CD4-positive, CD25-positive, alpha-beta regulatory T cell (primary cell): Measurements from ENCODE around the gene EPS8. TPM values are rescaled to one million over a fixed set of nuclear protein-coding genes. Genes with fewer than 3 reads are reported as not detected.
"Not testable (repeated sequence)": the region's sequence is repeated elsewhere in the genome, so short reads cannot be mapped to it uniquely, and the experiment has no call there.

Experiments
- ATAC-seq, 2 donors: fragments of 150-1000 bp; cut with Tn5 transposase; one replicate each; pipeline ENCODE4 v1.10.0; 2021; ENCODE audit warnings: low read depth in 2 of 2, moderate number of reproducible peaks in 2 of 2, moderate library complexity in 1 of 2
- DNase-seq, 3 donors: peaks; one replicate each; pipeline versions ENCODE4 v3.0.0 to v3.0.0-alpha.2; 2012 to 2022; ENCODE audit warnings: mixed read lengths in 1 of 3
- H3K27ac ChIP-seq: one replicate; pipeline ENCODE4 v1.7.0; 2013; ENCODE audit warnings: mild to moderate bottlenecking, low read length; ENCODE audit not compliant: insufficient read depth, poor library complexity, severe bottlenecking
- H3K27me3 ChIP-seq: one replicate; pipeline ENCODE4 v1.7.0; 2013; ENCODE audit warnings: low read length; ENCODE audit not compliant: control insufficient read depth, insufficient read depth
- H3K36me3 ChIP-seq: one replicate; pipeline ENCODE4 v1.7.0; 2013; ENCODE audit warnings: mild to moderate bottlenecking, low read length, moderate library complexity; ENCODE audit not compliant: control insufficient read depth, insufficient read depth
- H3K4me1 ChIP-seq: 2 replicates; pipeline ENCODE4 v1.7.0; 2013; ENCODE audit warnings: mild to moderate bottlenecking, low read length; ENCODE audit not compliant: insufficient read depth, control insufficient read depth, poor library complexity, severe bottlenecking
- H3K4me3 ChIP-seq: one replicate; pipeline ENCODE4 v1.7.0; 2013; ENCODE audit warnings: low read depth, mild to moderate bottlenecking, low read length, moderate library complexity
- H3K9me3 ChIP-seq, 2 experiments: 1 replicate in 1 of 2; 2 replicates in 1 of 2; pipeline ENCODE4 v1.7.0; 2013; ENCODE audit warnings: low read length in 2 of 2, mild to moderate bottlenecking in 1 of 2, moderate library complexity in 1 of 2; ENCODE audit not compliant: control insufficient read depth in 2 of 2
- H3K27ac Mint-ChIP-seq, 3 donors: one replicate each; pipeline ENCODE4 v1.8.0; 2020 to 2022; ENCODE audit warnings: mild to moderate bottlenecking in 3 of 3, mixed read lengths in 3 of 3, moderate library complexity in 2 of 3
- H3K27me3 Mint-ChIP-seq: one replicate; pipeline ENCODE4 v1.8.0; 2022; ENCODE audit warnings: mild to moderate bottlenecking, mixed read lengths
- H3K36me3 Mint-ChIP-seq: one replicate; pipeline ENCODE4 v1.8.0; 2020; ENCODE audit warnings: mixed read lengths
- H3K4me1 Mint-ChIP-seq, 4 donors: one replicate each; pipeline ENCODE4 v1.8.0; 2020 to 2022; ENCODE audit warnings: mixed read lengths in 4 of 4, mild to moderate bottlenecking in 1 of 4
- H3K4me3 Mint-ChIP-seq, 4 donors: one replicate each; pipeline ENCODE4 v1.8.0; 2020 to 2022; ENCODE audit warnings: mild to moderate bottlenecking in 4 of 4, mixed read lengths in 4 of 4, moderate library complexity in 3 of 4
- H3K9me3 Mint-ChIP-seq, 7 donors: one replicate each; pipeline ENCODE4 v1.8.0; 2020 to 2022; ENCODE audit warnings: mixed read lengths in 7 of 7, mild to moderate bottlenecking in 3 of 7, moderate library complexity in 2 of 7
- polyA plus RNA-seq, 4 donors: library from polyadenylated mRNA; unstranded; fragments of 300-500 nt; fragmentation: Illumina TruSeq; gene quantifications; one replicate each; pipeline ENCODE4 v1.2.3, GENCODE V29; 2021
- total RNA-seq: library from RNA; stranded (reverse); gene quantifications from one replicate; pipeline ENCODE4 v1.2.3, GENCODE V29; 2022

Gene EPS8
- total and polyA plus RNA-seq, 5 donors from 2014 or later = 1.1 to 3.3 (median 1.8) TPM

DNA sequence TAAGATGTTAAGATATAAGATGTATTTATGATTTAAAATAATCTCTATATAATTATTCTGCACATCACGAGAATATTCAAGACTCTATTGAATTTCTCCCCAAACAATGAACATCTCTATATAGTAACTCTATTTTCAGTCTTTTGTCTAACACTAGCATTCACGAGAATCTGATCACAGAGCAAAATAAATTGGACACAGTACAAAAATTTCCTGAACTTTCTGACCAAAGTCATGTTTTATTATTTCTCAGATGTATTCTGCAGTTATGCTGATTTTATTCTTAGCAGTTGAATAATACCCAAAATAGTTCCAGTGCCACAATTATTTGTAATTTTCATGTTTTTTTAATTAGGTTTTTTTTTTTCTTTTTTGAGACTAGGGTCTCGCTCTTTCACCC, 19.6 kb downstream of the EPS8 start:
- no peak overlapping the region for H3K27ac Mint-ChIP-seq
- H3K9me3 ChIP-seq = no peaks in the 10 kb centered on the region
- no peak overlapping the region for H3K4me3 Mint-ChIP-seq
- ATAC-seq (no peak), DNase-seq (no peak)
- no peak overlapping the region for H3K27ac ChIP-seq
- H3K36me3 ChIP-seq = no peaks in the 10 kb centered on the region
- H3K4me3 ChIP-seq = no peak overlapping the region
- no peaks in the 10 kb centered on the region for H3K4me1 Mint-ChIP-seq
- H3K36me3 Mint-ChIP-seq = no peaks in the 10 kb centered on the region
- no peaks in the 10 kb centered on the region for H3K27me3 ChIP-seq
- no peaks in the 10 kb centered on the region for H3K4me1 ChIP-seq
- H3K9me3 Mint-ChIP-seq = no peaks in the 10 kb centered on the region
- H3K27me3 Mint-ChIP-seq = no peaks in the 10 kb centered on the region

DNA sequence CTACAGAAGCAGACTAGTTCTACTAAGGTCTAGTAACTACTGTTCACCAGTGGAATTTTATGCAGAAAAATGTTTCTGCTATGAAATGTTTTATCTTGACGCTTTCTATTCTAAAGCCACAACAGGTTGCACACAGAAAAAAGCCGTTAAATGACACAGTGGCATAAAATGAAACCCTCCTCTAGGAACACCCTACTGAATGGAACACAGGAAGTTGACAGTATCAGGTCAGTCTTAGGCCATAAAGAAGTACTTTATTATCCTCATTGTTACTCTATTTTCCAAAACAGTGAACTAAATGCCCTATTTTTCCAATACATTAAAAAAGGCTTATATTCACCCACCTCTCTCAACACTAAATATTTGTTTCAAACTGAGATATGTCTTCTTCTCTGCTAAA, 21.9 kb downstream of the EPS8 start:
- Mint-ChIP-seq H3K9me3 (peaks cover 0 to 3% (median 0%) of the 10 kb centered on the region in 7 donors), H3K27ac (no peak overlapping the region), H3K27me3 (peaks cover 3% of the 10 kb centered on the region), H3K4me3 (no peak overlapping the region), H3K36me3 (no peaks in the 10 kb centered on the region), H3K4me1 (no peaks in the 10 kb centered on the region)
- Histone ChIP-seq H3K9me3 (no peaks in the 10 kb centered on the region), H3K27ac (no peak overlapping the region), H3K4me1 (no peaks in the 10 kb centered on the region), H3K36me3 (no peaks in the 10 kb centered on the region), H3K4me3 (no peak overlapping the region), H3K27me3 (no peaks in the 10 kb centered on the region)
- ATAC-seq (no peak), DNase-seq (no peak)

DNA sequence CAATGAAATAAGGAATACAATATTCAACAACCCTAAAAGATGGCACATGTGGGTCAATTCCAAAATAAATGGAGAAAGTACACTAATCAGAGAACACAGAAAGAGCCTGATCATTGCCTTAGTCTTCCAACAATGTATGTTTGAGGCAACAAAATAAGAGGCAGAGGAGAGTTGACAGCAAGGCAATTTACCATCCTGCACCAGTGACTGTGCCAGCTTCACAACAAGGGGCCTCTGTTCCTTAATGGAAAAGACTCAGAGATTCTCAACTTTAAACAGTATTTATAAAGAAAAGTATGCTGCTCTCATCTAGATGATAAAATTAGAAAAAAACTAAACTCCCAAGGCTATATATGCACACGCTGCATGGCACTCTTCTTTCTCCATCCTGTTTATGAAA, 25.9 kb downstream of the EPS8 start:
- H3K9me3 Mint-ChIP-seq = peaks cover 0 to 3% (median 0%) of the 10 kb centered on the region in 7 donors
- peaks cover 0 to 3% (median 0%) of the 10 kb centered on the region in 4 donors for H3K4me1 Mint-ChIP-seq
- H3K36me3 Mint-ChIP-seq = no peaks in the 10 kb centered on the region
- H3K27ac ChIP-seq = no peak overlapping the region
- DNase-seq = no peak
- no peak for ATAC-seq
- no peaks in the 10 kb centered on the region for H3K4me1 ChIP-seq
- no peaks in the 10 kb centered on the region for H3K27me3 ChIP-seq
- no peaks in the 10 kb centered on the region for H3K36me3 ChIP-seq
- no peak overlapping the region for H3K4me3 Mint-ChIP-seq
- no peak overlapping the region for H3K27ac Mint-ChIP-seq
- peaks cover 11% of the 10 kb centered on the region for H3K27me3 Mint-ChIP-seq
- H3K9me3 ChIP-seq = no peaks in the 10 kb centered on the region
- H3K4me3 ChIP-seq = no peak overlapping the region

DNA sequence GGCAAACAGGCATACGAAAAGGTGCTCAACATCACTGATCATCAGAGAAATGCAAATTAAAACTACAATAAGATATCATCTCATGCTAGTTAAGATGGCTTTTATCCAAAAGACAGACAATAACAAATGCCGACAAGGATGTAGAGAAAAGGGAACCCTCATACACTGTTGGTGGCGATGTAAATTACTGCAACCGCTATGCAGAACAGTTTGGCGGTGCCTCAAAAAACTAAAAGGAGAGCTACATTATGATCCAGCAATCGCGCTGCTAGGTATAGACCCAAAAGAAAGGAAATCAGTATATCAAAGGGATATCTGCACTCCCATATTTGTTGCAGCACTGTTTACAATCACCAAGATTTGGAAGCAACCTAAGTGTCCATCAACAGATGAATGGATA, 27.0 kb downstream of the EPS8 start:
- H3K4me1 ChIP-seq, H3K36me3 ChIP-seq, H3K27ac ChIP-seq, H3K27me3 ChIP-seq, H3K4me1 Mint-ChIP-seq, H3K9me3 Mint-ChIP-seq, H3K9me3 ChIP-seq, H3K4me3 ChIP-seq, DNase-seq, H3K27ac Mint-ChIP-seq, ATAC-seq, H3K36me3 Mint-ChIP-seq, H3K4me3 Mint-ChIP-seq: not testable (repeated sequence)
- peaks cover 11% of the 10 kb centered on the region for H3K27me3 Mint-ChIP-seq

DNA sequence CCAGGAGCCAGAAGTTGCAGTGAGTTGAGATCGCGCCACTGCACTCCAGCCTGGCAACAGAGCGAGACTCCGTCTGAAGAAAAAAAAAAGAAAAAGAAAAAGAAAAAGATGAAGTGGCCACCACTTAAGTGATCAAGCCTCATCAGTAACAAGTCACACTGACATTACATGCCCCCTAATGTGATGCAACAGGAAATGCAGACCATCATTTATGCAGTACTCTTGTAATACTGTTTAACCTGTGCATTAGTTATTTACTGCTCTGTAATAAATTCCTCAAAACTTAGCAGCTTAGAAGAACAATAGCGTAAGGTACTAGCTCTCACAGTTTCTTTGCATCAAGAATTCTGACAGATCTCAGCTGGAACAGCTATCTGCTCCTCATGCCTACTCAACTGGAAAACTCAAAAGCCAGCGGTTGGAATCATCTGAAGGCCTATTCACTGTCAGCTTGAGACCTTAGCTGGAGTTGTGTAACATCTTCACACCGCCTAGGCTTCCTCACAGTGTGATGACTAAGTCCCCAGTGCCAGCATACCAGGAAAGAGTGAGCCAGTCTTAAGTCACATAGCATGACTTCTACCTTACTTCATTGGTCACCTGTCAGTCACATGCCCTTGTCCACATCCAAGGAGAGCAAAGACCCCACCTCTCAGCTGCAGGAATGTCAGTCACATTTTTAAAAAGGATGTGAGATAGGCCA, 31.5 kb downstream of the EPS8 start:
- no peaks in the 10 kb centered on the region for H3K36me3 ChIP-seq
- peaks cover 19% of the 10 kb centered on the region for H3K27me3 Mint-ChIP-seq
- peaks cover 0 to 4% (median 0%) of the 10 kb centered on the region in 7 donors for H3K9me3 Mint-ChIP-seq
- no peak overlapping the region for H3K27ac ChIP-seq
- no peaks in the 10 kb centered on the region for H3K36me3 Mint-ChIP-seq
- DNase-seq (no peak), ATAC-seq (no peak)
- H3K27ac Mint-ChIP-seq = no peak overlapping the region
- no peak overlapping the region for H3K4me3 Mint-ChIP-seq
- peaks cover 3% of the 10 kb centered on the region for H3K27me3 ChIP-seq
- H3K4me1 Mint-ChIP-seq = peaks cover 0 to 3% (median 0%) of the 10 kb centered on the region in 4 donors
- H3K4me1 ChIP-seq = no peaks in the 10 kb centered on the region
- H3K4me3 ChIP-seq = no peak overlapping the region
- H3K9me3 ChIP-seq = no peaks in the 10 kb centered on the region

DNA sequence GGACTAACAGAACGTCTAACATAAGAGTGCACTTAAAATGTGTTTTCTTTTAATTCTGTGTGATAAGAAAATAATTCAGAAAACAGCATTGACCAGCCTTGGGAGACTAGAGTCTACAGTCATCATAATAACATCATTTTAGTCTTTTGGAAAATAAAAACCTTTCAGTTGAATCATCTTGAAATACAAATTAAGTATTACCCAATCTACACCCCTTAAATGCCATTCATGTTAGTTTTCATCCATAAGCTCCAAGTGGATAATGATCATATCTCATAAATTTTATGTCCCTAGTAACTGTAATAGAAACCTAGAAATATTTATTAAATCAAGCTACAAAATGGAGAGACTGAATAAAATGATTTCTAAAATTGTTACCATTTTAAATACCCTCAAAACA, 32.4 kb downstream of the EPS8 start:
- Histone ChIP-seq H3K36me3 (no peaks in the 10 kb centered on the region), H3K27me3 (peaks cover 3% of the 10 kb centered on the region), H3K4me1 (no peaks in the 10 kb centered on the region), H3K9me3 (no peaks in the 10 kb centered on the region), H3K27ac (no peak overlapping the region), H3K4me3 (no peak overlapping the region)
- no peak for ATAC-seq
- DNase-seq = no peak
- Mint-ChIP-seq H3K4me1 (peaks cover 0 to 3% (median 0%) of the 10 kb centered on the region in 4 donors), H3K27me3 (peaks cover 13% of the 10 kb centered on the region), H3K27ac (no peak overlapping the region), H3K4me3 (no peak overlapping the region), H3K9me3 (peaks cover 0 to 5% (median 0%) of the 10 kb centered on the region in 7 donors), H3K36me3 (no peaks in the 10 kb centered on the region)

DNA sequence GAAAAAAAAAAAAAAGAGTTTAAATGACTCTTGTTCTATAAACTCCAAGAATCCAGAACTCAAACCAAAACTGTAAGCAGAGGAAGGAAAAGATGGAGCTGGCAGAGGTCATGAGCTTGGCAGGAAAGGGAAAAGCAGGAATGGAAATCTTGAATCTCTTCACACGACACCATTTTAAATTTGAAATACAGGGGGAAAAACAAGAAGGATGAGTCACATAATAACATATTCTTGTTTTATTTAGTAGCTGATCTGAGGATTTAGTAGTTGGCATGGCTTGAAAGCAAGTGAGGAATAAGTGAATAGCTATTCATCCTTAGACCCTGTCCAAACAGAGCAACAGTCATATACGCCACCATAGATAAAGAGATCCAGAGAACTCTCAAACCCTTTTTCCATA, 35.0 kb downstream of the EPS8 start:
- no peak overlapping the region for H3K4me3 Mint-ChIP-seq
- ATAC-seq (no peak), DNase-seq (no peak)
- no peaks in the 10 kb centered on the region for H3K9me3 ChIP-seq
- H3K27me3 ChIP-seq = peaks cover 3% of the 10 kb centered on the region
- no peak overlapping the region for H3K27ac Mint-ChIP-seq
- no peaks in the 10 kb centered on the region for H3K4me1 Mint-ChIP-seq
- H3K27ac ChIP-seq = no peak overlapping the region
- H3K36me3 Mint-ChIP-seq = no peaks in the 10 kb centered on the region
- peaks cover 0 to 8% (median 0%) of the 10 kb centered on the region in 7 donors for H3K9me3 Mint-ChIP-seq
- peaks cover 11% of the 10 kb centered on the region for H3K27me3 Mint-ChIP-seq
- no peak overlapping the region for H3K4me3 ChIP-seq
- H3K36me3 ChIP-seq = no peaks in the 10 kb centered on the region
- no peaks in the 10 kb centered on the region for H3K4me1 ChIP-seq

DNA sequence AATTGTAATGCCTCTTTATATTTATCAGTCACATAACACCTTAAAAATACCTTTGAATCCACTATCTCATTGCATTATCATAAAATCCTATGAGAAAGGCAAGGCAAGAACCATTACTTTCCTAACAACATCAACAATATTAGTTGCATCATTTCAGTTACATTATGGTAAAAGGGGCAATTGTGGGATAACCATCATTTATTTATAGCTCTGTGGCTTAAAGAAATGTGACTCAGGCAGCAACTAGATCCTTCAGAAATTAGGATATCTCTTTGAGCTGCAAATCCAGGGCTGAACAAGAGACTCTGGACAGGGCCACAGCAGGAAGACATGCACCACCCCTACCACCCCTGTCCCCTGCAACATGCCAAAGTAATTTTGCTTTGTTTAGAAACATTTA, 36.4 kb downstream of the EPS8 start:
- H3K9me3 Mint-ChIP-seq = peaks cover 0 to 8% (median 0%) of the 10 kb centered on the region in 7 donors
- H3K36me3 ChIP-seq = no peaks in the 10 kb centered on the region
- H3K4me3 Mint-ChIP-seq = no peak overlapping the region
- no peaks in the 10 kb centered on the region for H3K9me3 ChIP-seq
- H3K4me1 ChIP-seq = no peaks in the 10 kb centered on the region
- no peak overlapping the region for H3K27ac Mint-ChIP-seq
- ATAC-seq = no peak
- H3K4me1 Mint-ChIP-seq = no peaks in the 10 kb centered on the region
- H3K36me3 Mint-ChIP-seq = no peaks in the 10 kb centered on the region
- DNase-seq = no peak
- no peak overlapping the region for H3K4me3 ChIP-seq
- H3K27me3 ChIP-seq = peaks cover 3% of the 10 kb centered on the region
- H3K27ac ChIP-seq = no peak overlapping the region
- H3K27me3 Mint-ChIP-seq = peaks cover 11% of the 10 kb centered on the region
